Skeletal muscle cell (primary cell): ENCODE measurements around the gene POLR2F.
"Not testable (repeated sequence)": the region's sequence is repeated elsewhere in the genome, so short reads cannot be mapped to it uniquely, and the experiment has no call there.

ENCODE experiments used
- DNase-seq: peaks from one replicate; pipeline ENCODE4 v3.0.0-alpha.2; 2010; ENCODE audit warnings: low read depth
- H3K4me3 ChIP-seq: 2 replicates; pipeline ENCODE4 v1.5.1; 2011; ENCODE audit warnings: low read depth, mild to moderate bottlenecking, control low read depth, low read length, moderate library complexity

POLR2F gene

GRCh38 chr22:37924386-37925065, 29.0 kb upstream of the POLR2F start:
- DNase-seq: no peak

GRCh38 chr22:37925330-37925729, 28.2 kb upstream of the POLR2F start:
- no peak overlapping the region for H3K4me3 ChIP-seq
- DNase-seq: no peak

More at GRCh38 chr22:37924386-37925065, 29.0 kb upstream of the POLR2F start:
- no peak overlapping the region for H3K4me3 ChIP-seq

GRCh38 chr22:37925767-37926166, 27.7 kb upstream of the POLR2F start:
- DNase-seq: no peak

GRCh38 chr22:37926358-37926757, 27.1 kb upstream of the POLR2F start:
- DNase-seq: no peak
- H3K4me3 ChIP-seq: no peak overlapping the region

More at GRCh38 chr22:37925767-37926166, 27.7 kb upstream of the POLR2F start:
- H3K4me3 ChIP-seq: no peak overlapping the region

GRCh38 chr22:37926771-37927636, 26.5 kb upstream of the POLR2F start:
- no peak overlapping the region for H3K4me3 ChIP-seq
- DNase-seq: no peak

GRCh38 chr22:37927637-37927936, 25.9 kb upstream of the POLR2F start:
- DNase-seq: no peak
- no peak overlapping the region for H3K4me3 ChIP-seq

GRCh38 chr22:37929390-37929789, 24.1 kb upstream of the POLR2F start:
- no peak overlapping the region for H3K4me3 ChIP-seq
- DNase-seq: no peak

- DNase-seq: no peak
- no peak overlapping the region for H3K4me3 ChIP-seq
These were observed 23.1 kb upstream of the POLR2F start for GRCh38 chr22:37930270-37930951.

- no peak overlapping the region for H3K4me3 ChIP-seq
- no peak for DNase-seq
These were observed 22.5 kb upstream of the POLR2F start for GRCh38 chr22:37930952-37931440.

- no peak for DNase-seq
- no peak overlapping the region for H3K4me3 ChIP-seq
These were observed 21.6 kb upstream of the POLR2F start for GRCh38 chr22:37931893-37932389.

- H3K4me3 ChIP-seq: no peak overlapping the region
- no peak for DNase-seq
These were observed 21.1 kb upstream of the POLR2F start for GRCh38 chr22:37932401-37932800.

- DNase-seq: no peak
- H3K4me3 ChIP-seq: no peak overlapping the region
These were observed 20.5 kb upstream of the POLR2F start for GRCh38 chr22:37932821-37933578.

GRCh38 chr22:37933711-37934376, 19.7 kb upstream of the POLR2F start:
- H3K4me3 ChIP-seq: no peak overlapping the region
- DNase-seq: peak; percentile 59

GRCh38 chr22:37940698-37941376, 12.7 kb upstream of the POLR2F start:
- no peak overlapping the region for H3K4me3 ChIP-seq
- peak; percentile 31 for DNase-seq

GRCh38 chr22:37942133-37942532, 11.4 kb upstream of the POLR2F start:
- H3K4me3 ChIP-seq: no peak overlapping the region
- DNase-seq: no peak

GRCh38 chr22:37943136-37943824, 10.2 kb upstream of the POLR2F start:
- no peak for DNase-seq
- H3K4me3 ChIP-seq: no peak overlapping the region

- no peak for DNase-seq
These were observed 9.7 kb upstream of the POLR2F start for GRCh38 chr22:37943825-37944198.

GRCh38 chr22:37944423-37944822, 9.1 kb upstream of the POLR2F start:
- not testable (repeated sequence) for DNase-seq, H3K4me3 ChIP-seq

More at GRCh38 chr22:37943825-37944198, 9.7 kb upstream of the POLR2F start:
- no peak overlapping the region for H3K4me3 ChIP-seq
